H9 (cell line): ENCODE data around the gene SRSF12. TPM values are rescaled to one million over a fixed set of nuclear protein-coding genes. Genes with fewer than 3 reads are reported as not detected.

Experiments
- DNase-seq: peaks from one replicate; pipeline ENCODE4 v3.0.0-alpha.2; 2017
- H2AFZ ChIP-seq: one replicate; pipeline ENCODE4 v1.6.1; 2013; ENCODE audit warnings: mild to moderate bottlenecking, low read length, control low read depth, moderate library complexity
- H2AK5ac ChIP-seq: 2 replicates; pipeline ENCODE4 v1.6.1; 2013; ENCODE audit warnings: low read length, control low read depth, mixed read lengths; ENCODE audit not compliant: insufficient read length
- H2BK120ac ChIP-seq: one replicate; pipeline ENCODE4 v1.6.1; 2013; ENCODE audit warnings: low read depth, mild to moderate bottlenecking, low read length, control low read depth, inconsistent platforms; ENCODE audit not compliant: poor library complexity, severe bottlenecking
- H2BK12ac ChIP-seq: 2 replicates; pipeline ENCODE4 v1.6.1; 2013; ENCODE audit warnings: low read length, control low read depth, mixed read lengths, low read depth; ENCODE audit not compliant: insufficient read length
- H2BK15ac ChIP-seq: 2 replicates; pipeline ENCODE4 v1.6.1; 2013; ENCODE audit warnings: low read depth, low read length, control low read depth
- H2BK20ac ChIP-seq: one replicate; pipeline ENCODE4 v1.6.1; 2013; ENCODE audit warnings: low read depth, mild to moderate bottlenecking, low read length, control low read depth, inconsistent platforms; ENCODE audit not compliant: poor library complexity, severe bottlenecking
- H2BK5ac ChIP-seq: 2 replicates; pipeline ENCODE4 v1.6.1; 2013; ENCODE audit warnings: low read length, control low read depth, mixed read lengths; ENCODE audit not compliant: insufficient read length
- H3K14ac ChIP-seq: 2 replicates; pipeline ENCODE4 v1.6.1; 2013; ENCODE audit warnings: low read length, control low read depth; ENCODE audit not compliant: insufficient read depth
- H3K18ac ChIP-seq: 2 replicates; pipeline ENCODE4 v1.6.1; 2013; ENCODE audit warnings: low read depth, mild to moderate bottlenecking, mixed read lengths, low read length, control low read depth; ENCODE audit not compliant: insufficient read length
- H3K23ac ChIP-seq: 2 replicates; pipeline ENCODE4 v1.6.1; 2013; ENCODE audit warnings: low read length, control low read depth, mixed read lengths, low read depth; ENCODE audit not compliant: insufficient read length
- H3K23me2 ChIP-seq: 2 replicates; pipeline ENCODE4 v1.6.1; 2013; ENCODE audit warnings: low read depth, mild to moderate bottlenecking, mixed read lengths, low read length, control low read depth; ENCODE audit not compliant: insufficient read length, poor library complexity, severe bottlenecking
- H3K27ac ChIP-seq: 2 replicates; pipeline ENCODE4 v1.5.1; 2013; ENCODE audit warnings: low read length, control low read depth, mixed read lengths, low read depth; ENCODE audit not compliant: insufficient read length
- H3K27me3 ChIP-seq: 2 replicates; pipeline ENCODE4 v1.6.1; 2013; ENCODE audit warnings: low read length, control low read depth, inconsistent platforms; ENCODE audit not compliant: insufficient read depth
- H3K4ac ChIP-seq: 2 replicates; pipeline ENCODE4 v1.6.1; 2013; ENCODE audit warnings: low read depth, mild to moderate bottlenecking, control low read depth, inconsistent platforms, low read length, moderate library complexity
- H3K4me1 ChIP-seq: 2 replicates; pipeline ENCODE4 v1.6.1; 2013; ENCODE audit warnings: low read length, control low read depth, inconsistent platforms; ENCODE audit not compliant: insufficient read depth
- H3K4me2 ChIP-seq: 2 replicates; pipeline ENCODE4 v1.6.1; 2013; ENCODE audit warnings: low read length, control low read depth, mixed read lengths; ENCODE audit not compliant: insufficient read length, insufficient read depth
- H3K56ac ChIP-seq: 2 replicates; pipeline ENCODE4 v1.6.1; 2013; ENCODE audit warnings: low read depth, mild to moderate bottlenecking, mixed read lengths, low read length, control low read depth; ENCODE audit not compliant: insufficient read length
- H3K79me1 ChIP-seq: 2 replicates; pipeline ENCODE4 v1.6.1; 2013; ENCODE audit warnings: low read depth, mild to moderate bottlenecking, moderate library complexity, low read length, control low read depth, inconsistent platforms; ENCODE audit not compliant: insufficient read depth, poor library complexity, severe bottlenecking
- H3K79me2 ChIP-seq: 2 replicates; pipeline ENCODE4 v1.6.1; 2013; ENCODE audit warnings: low read length, control low read depth, inconsistent platforms; ENCODE audit not compliant: insufficient read depth
- H3K9ac ChIP-seq: 2 replicates; pipeline ENCODE4 v1.6.1; 2013; ENCODE audit warnings: low read length, control low read depth, mixed read lengths; ENCODE audit not compliant: insufficient read length; ENCODE audit errors: extremely low read depth
- H3K9me3 ChIP-seq: one replicate; pipeline ENCODE4 v1.6.1; 2013; ENCODE audit warnings: low read depth, low read length, inconsistent platforms; ENCODE audit not compliant: control insufficient read depth
- H3T11ph ChIP-seq: one replicate; pipeline ENCODE4 v1.6.1; 2013; ENCODE audit warnings: mild to moderate bottlenecking, low read length, control low read depth, inconsistent platforms
- H4K20me1 ChIP-seq: one replicate; pipeline ENCODE4 v1.6.1; 2013; ENCODE audit not compliant: control insufficient read depth, insufficient read length, insufficient read depth
- H4K5ac ChIP-seq: 2 replicates; pipeline ENCODE4 v1.6.1; 2013; ENCODE audit warnings: low read depth, mild to moderate bottlenecking, mixed read lengths, low read length, control low read depth; ENCODE audit not compliant: insufficient read length
- H4K8ac ChIP-seq: replicated peaks from 2 replicates; pipeline ENCODE4 v1.6.1; 2013; ENCODE audit warnings: low read length, control low read depth, mixed read lengths, low read depth; ENCODE audit not compliant: insufficient read length
- H4K91ac ChIP-seq: 2 replicates; pipeline ENCODE4 v1.6.1; 2013; ENCODE audit warnings: low read depth, mild to moderate bottlenecking, moderate library complexity, mixed read lengths, low read length, control low read depth; ENCODE audit not compliant: insufficient read length
- H3K27ac Mint-ChIP-seq, 3 experiments: 2 replicates in 2 of 3; 3 replicates in 1 of 3; pipeline ENCODE4 v1.8.0; 2020 to 2021; ENCODE audit warnings: mixed read lengths in 3 of 3, mild to moderate bottlenecking in 1 of 3, moderate library complexity in 1 of 3
- H3K27me3 Mint-ChIP-seq: 2 replicates; pipeline ENCODE4 v1.8.0; 2021; ENCODE audit warnings: low read depth, mild to moderate bottlenecking, moderate library complexity, mixed read lengths
- H3K36me3 Mint-ChIP-seq, 3 experiments: 2 replicates in 2 of 3; 3 replicates in 1 of 3; pipeline ENCODE4 v1.8.0; 2020 to 2021; ENCODE audit warnings: low read depth in 3 of 3, mixed read lengths in 3 of 3; ENCODE audit not compliant: insufficient read depth in 1 of 3
- H3K4me1 Mint-ChIP-seq, 2 experiments: 2 replicates each; pipeline ENCODE4 v1.8.0; 2020; ENCODE audit warnings: mixed read lengths in 2 of 2
- H3K4me3 Mint-ChIP-seq, 2 experiments: 2 replicates in 1 of 2; 3 replicates in 1 of 2; pipeline ENCODE4 v1.8.0; 2020 to 2021; ENCODE audit warnings: mild to moderate bottlenecking in 2 of 2, mixed read lengths in 2 of 2, moderate library complexity in 1 of 2
- H3K9me3 Mint-ChIP-seq, 2 experiments: 2 replicates in 1 of 2; 3 replicates in 1 of 2; pipeline ENCODE4 v1.8.0; 2020; ENCODE audit warnings: mild to moderate bottlenecking in 2 of 2, mixed read lengths in 2 of 2, moderate library complexity in 1 of 2
- CTCF ChIP-seq: fragments of 200-600 bp; sonication (generic); conservative IDR thresholded peaks from 3 replicates; pipeline ENCODE4 v1.8.0; 2021; ENCODE audit warnings: antibody characterized with exemption, mild to moderate bottlenecking
- WGBS: extraction: QIAGEN DNeasy Blood & Tissue Kit; methylation state at CpG from one replicate; pipeline ENCODE4 v1.1.7; 2013; ENCODE audit warnings: missing lambda C conversion rate, low lambda C conversion rate, mixed read lengths; ENCODE audit not compliant: insufficient read length; ENCODE audit errors: extremely low coverage; 5-methylcytosine and 5-hydroxymethylcytosine counted together
- total RNA-seq: library from RNA; stranded (reverse); gene quantifications from 2 replicates; pipeline ENCODE4 v1.2.1, GENCODE V29; 2021

SRSF12 gene
- total RNA-seq, 1 experiment from 2014 or later, result 7.6 TPM

GRCh38 chr6:89140347-89141156 is 22.7 kb upstream of the SRSF12 start:
- peaks cover 67% of the 10 kb centered on the region for H3K27me3 Mint-ChIP-seq
- H3K27ac Mint-ChIP-seq, result no peak overlapping the region
- Histone ChIP-seq H3K4ac (no peak overlapping the region), H3K23me2 (no peaks in the 10 kb centered on the region), H3K4me2 (no peak overlapping the region), H2BK20ac (no peak overlapping the region), H3K18ac (no peak overlapping the region), H3K79me2 (no peaks in the 10 kb centered on the region), H4K8ac (no peak overlapping the region), H2BK5ac (no peak overlapping the region), H4K91ac (no peak overlapping the region), H3K23ac (no peak overlapping the region), H3K27me3 (peaks cover 12% of the 10 kb centered on the region; the same call in 1 of the 2 replicates), H2AK5ac (no peak overlapping the region), H3K9ac (no peak overlapping the region), H3K27ac (no peak overlapping the region), H3K4me1 (no peaks in the 10 kb centered on the region), H2BK12ac (no peak overlapping the region), H2BK15ac (no peak overlapping the region), H3K14ac (no peak overlapping the region), H4K5ac (no peak overlapping the region), H3K79me1 (no peaks in the 10 kb centered on the region), H3K56ac (no peak overlapping the region), H4K20me1 (no peaks in the 10 kb centered on the region), H2AFZ (no peak overlapping the region), H3K9me3 (no peaks in the 10 kb centered on the region), H2BK120ac (no peak overlapping the region), H3T11ph (no peak overlapping the region)
- H3K36me3 Mint-ChIP-seq, result no peaks in the 10 kb centered on the region; a peak in 1 of 7 replicates
- no peak for DNase-seq
- no peak overlapping the region for H3K4me3 Mint-ChIP-seq
- WGBS, result no CpG with 5 or more reads among the region's 7 CpGs
- TF ChIP-seq CTCF, result no peak
- peaks cover 0 to 3% of the 10 kb centered on the region in 2 experiments; a peak in 1 of 5 replicates for H3K9me3 Mint-ChIP-seq
- H3K4me1 Mint-ChIP-seq, result peaks cover 5 to 6% of the 10 kb centered on the region in 2 experiments
